Keratinocyte (primary cell): ENCODE measurements around the gene ACAD9. TPM values are rescaled to one million over a fixed set of nuclear protein-coding genes. Genes with fewer than 3 reads are reported as not detected.
"Not testable (repeated sequence)": the region's sequence is repeated elsewhere in the genome, so short reads cannot be mapped to it uniquely, and the experiment has no call there.

ENCODE experiments used
- DNase-seq: peaks from one replicate; pipeline ENCODE4 v3.0.0-alpha.2; 2011; ENCODE audit warnings: low read depth, missing footprints, low spot score
- FAIRE-seq: peaks from 2 replicates; lab custom pipeline; 2011; peaks lifted over from hg19 to GRCh38; lab: Jason Lieb, UNC
- H2AFZ ChIP-seq: 2 replicates; pipeline ENCODE4 v1.6.0; 2012; ENCODE audit warnings: low read length, control low read depth, inconsistent platforms; ENCODE audit not compliant: control insufficient read depth
- H3K27ac ChIP-seq: 2 replicates; pipeline ENCODE4 v1.5.1; 2011; ENCODE audit warnings: low read length; ENCODE audit not compliant: control insufficient read depth, insufficient read depth
- H3K27me3 ChIP-seq: 3 replicates; pipeline ENCODE4 v1.6.0; 2011; ENCODE audit warnings: low read length; ENCODE audit not compliant: control insufficient read depth, insufficient read depth; ENCODE audit errors: extremely low read depth
- H3K36me3 ChIP-seq, 2 experiments: 2 replicates in 1 of 2; 3 replicates in 1 of 2; pipeline ENCODE4 v1.5.1; 2011; ENCODE audit warnings: low read length in 2 of 2, mild to moderate bottlenecking in 1 of 2; ENCODE audit not compliant: control insufficient read depth in 2 of 2, insufficient read depth in 2 of 2; ENCODE audit errors: extremely low read depth in 1 of 2
- H3K4me1 ChIP-seq: 3 replicates; pipeline ENCODE4 v1.5.1; 2011; ENCODE audit warnings: low read length; ENCODE audit not compliant: control insufficient read depth, insufficient read depth; ENCODE audit errors: extremely low read depth
- H3K4me2 ChIP-seq: 3 replicates; pipeline ENCODE4 v1.6.0; 2011; ENCODE audit warnings: low read depth, low read length; ENCODE audit not compliant: control insufficient read depth, insufficient read depth; ENCODE audit errors: extremely low read depth
- H3K4me3 ChIP-seq, 3 experiments: fragments of 200-600 bp in 1 of 3; sonication (generic) in 1 of 3; 2 replicates in 2 of 3; 3 replicates in 1 of 3; pipeline ENCODE4 v1.5.1; 2011 to 2016; ENCODE audit warnings: low read length in 3 of 3, mild to moderate bottlenecking in 3 of 3, control low read depth in 2 of 3, inconsistent platforms in 1 of 3, low read depth in 1 of 3, mixed read lengths in 1 of 3, mixed run types in 1 of 3, moderate library complexity in 1 of 3; ENCODE audit not compliant: control insufficient read depth in 2 of 3, insufficient read depth in 2 of 3; ENCODE audit errors: extremely low read depth in 1 of 3
- H3K79me2 ChIP-seq: 2 replicates; pipeline ENCODE4 v1.6.0; 2012; ENCODE audit warnings: low read length; ENCODE audit not compliant: control insufficient read depth, insufficient read depth
- H3K9ac ChIP-seq: 3 replicates; pipeline ENCODE4 v1.6.0; 2011; ENCODE audit warnings: low read length; ENCODE audit not compliant: control insufficient read depth, insufficient read depth; ENCODE audit errors: extremely low read depth
- H3K9me1 ChIP-seq: 3 replicates; pipeline ENCODE4 v1.6.0; 2011; ENCODE audit warnings: low read length; ENCODE audit not compliant: control insufficient read depth, insufficient read depth; ENCODE audit errors: extremely low read depth
- H3K9me3 ChIP-seq: 2 replicates; pipeline ENCODE4 v1.5.1; 2012; ENCODE audit warnings: low read depth, low read length; ENCODE audit not compliant: control insufficient read depth
- H4K20me1 ChIP-seq: 3 replicates; pipeline ENCODE4 v1.6.0; 2011; ENCODE audit warnings: low read length; ENCODE audit not compliant: control insufficient read depth, insufficient read depth; ENCODE audit errors: extremely low read depth
- CTCF ChIP-seq, 3 experiments: IDR thresholded peaks in 1 of 3; conservative IDR thresholded peaks in 1 of 3; optimal IDR thresholded peaks in 1 of 3; 2 replicates in 2 of 3; 3 replicates in 1 of 3; pipeline versions ENCODE3 to v1.5.1; 2011; ENCODE audit warnings: low read length in 3 of 3, mild to moderate bottlenecking in 3 of 3, moderate library complexity in 2 of 3, control low read depth in 1 of 3, inconsistent platforms in 1 of 3; ENCODE audit not compliant: insufficient read depth in 2 of 3; ENCODE audit errors: extremely low read depth in 1 of 3
- EZH2 ChIP-seq: IDR thresholded peaks from one replicate; pipeline ENCODE4 v1.6.1; 2012; ENCODE audit warnings: inconsistent platforms, mild to moderate bottlenecking, low read length, moderate library complexity
- dilution Hi-C: fragments of 300-500 bp; cut with MboI; formaldehyde crosslinking; loops from one replicate; pipeline ENCODE4 v1.7.0; 2020; ENCODE audit warnings: low sequenced_read_pairs; ENCODE audit not compliant: extremely low pct_ligation_motif_present
- polyA plus RNA-seq, 5 experiments: library from polyadenylated mRNA; depleted of rRNA in 3 of 5; stranded (reverse) in 3 of 5; stranded (forward) in 1 of 5; unstranded in 1 of 5; fragments of >200 nt; gene quantifications; 1 replicate in 1 of 5; 2 replicates in 3 of 5; 3 replicates in 1 of 5; pipeline versions ENCODE4 v1.2.1 to v1.2.3, GENCODE V29; 2011 to 2012; ENCODE audit warnings: missing spikeins in 2 of 5, low read depth in 1 of 5, low replicate concordance in 1 of 5

The ACAD9 gene
- polyA plus RNA-seq, 1 donor (not counting 4 experiments of a cell fraction or from before 2014, with no cell fraction given) = 36.6 TPM

- H3K9me1 ChIP-seq = peaks cover 6% of the 10 kb centered on the region
- peak overlapping the region; percentile 72 to 99 (median 89) for H3K4me3 ChIP-seq
- peak overlapping the region; percentile 93 for H2AFZ ChIP-seq
- peaks cover 25% of the 10 kb centered on the region for H3K4me1 ChIP-seq
- no peaks in the 10 kb centered on the region for H3K9me3 ChIP-seq
- peaks cover 60% of the 10 kb centered on the region for H3K79me2 ChIP-seq
- H3K36me3 ChIP-seq = peaks cover 4 to 15% of the 10 kb centered on the region in 2 experiments
- peak overlapping the region; percentile 99 for H3K27ac ChIP-seq
- dilution Hi-C loops = no loop called here
- no peak for TF ChIP-seq EZH2
- TF ChIP-seq CTCF (optimal IDR thresholded peaks at IDR 0.05 in 1 of 3, IDR thresholded peaks at IDR 0.05 in 1 of 3, conservative IDR thresholded peaks at IDR 0.05 in 1 of 3; ENCODE audit: extremely low read depth in 1 of 3, insufficient read depth in 2 of 3, low read length in 3 of 3) = no peak
- no peaks in the 10 kb centered on the region for H3K27me3 ChIP-seq
- DNase-seq (no peak), FAIRE-seq (no peak)
- H4K20me1 ChIP-seq = peaks cover 3% of the 10 kb centered on the region
- peak overlapping the region; percentile 100 for H3K9ac ChIP-seq
- peak overlapping the region; percentile 91 for H3K4me2 ChIP-seq
Observed at GRCh38 chr3:128879991-128880390, 571 bp downstream of the ACAD9 start.

- H3K9me1 ChIP-seq, dilution Hi-C loops, DNase-seq, H3K27me3 ChIP-seq, H4K20me1 ChIP-seq, H3K9me3 ChIP-seq, H3K27ac ChIP-seq, H2AFZ ChIP-seq, FAIRE-seq: not testable (repeated sequence)
- peak overlapping the region; percentile 72 to 99 (median 89) for H3K4me3 ChIP-seq
- H3K9ac ChIP-seq = peak overlapping the region; percentile 100
- peaks cover 25% of the 10 kb centered on the region for H3K4me1 ChIP-seq
- H3K4me2 ChIP-seq = peak overlapping the region; percentile 91
- H3K36me3 ChIP-seq = peaks cover 5 to 15% of the 10 kb centered on the region in 2 experiments
- H3K79me2 ChIP-seq = peaks cover 61% of the 10 kb centered on the region
Observed at GRCh38 chr3:128880455-128880854, 1.0 kb downstream of the ACAD9 start.

- Histone ChIP-seq H3K36me3 (peaks cover 5 to 15% of the 10 kb centered on the region in 2 experiments), H3K4me3 (peak overlapping the region in 1 of 3 experiments; percentile 13), H3K9me3 (no peaks in the 10 kb centered on the region), H3K9me1 (peaks cover 6% of the 10 kb centered on the region), H3K27me3 (no peaks in the 10 kb centered on the region), H3K9ac (no peak overlapping the region), H3K4me2 (peak overlapping the region; percentile 11), H3K79me2 (peaks cover 61% of the 10 kb centered on the region), H4K20me1 (peaks cover 3% of the 10 kb centered on the region), H3K27ac (no peak overlapping the region), H2AFZ (no peak overlapping the region), H3K4me1 (peaks cover 25% of the 10 kb centered on the region)
- DNase-seq (no peak), FAIRE-seq (no peak)
- dilution Hi-C loops = no loop called here
- TF ChIP-seq CTCF (optimal IDR thresholded peaks at IDR 0.05 in 1 of 3, IDR thresholded peaks at IDR 0.05 in 1 of 3, conservative IDR thresholded peaks at IDR 0.05 in 1 of 3; ENCODE audit: extremely low read depth in 1 of 3, insufficient read depth in 2 of 3, low read length in 3 of 3) (no peak), EZH2 (no peak)
Observed at GRCh38 chr3:128881576-128881975, 2.2 kb downstream of the ACAD9 start.
